Right lobe of liver (tissue), 4 donors: ENCODE measurements around the gene SRSF8.

ENCODE experiments used
- CTCF ChIP-seq, 4 donors: fragments of 200-600 bp in 3 of 4; fragments of 450-650 bp in 1 of 4; IDR thresholded peaks; one replicate each; pipeline versions ENCODE4 v1.5.1 to v1.8.0; 2016 to 2022; ENCODE audit warnings: antibody characterized with exemption in 4 of 4, mild to moderate bottlenecking in 2 of 4
- POLR2A ChIP-seq: fragments of 450-650 bp; IDR thresholded peaks from one replicate; pipeline ENCODE4 v1.6.1; 2017; ENCODE audit warnings: antibody characterized with exemption, mild to moderate bottlenecking
- donor health status: DM: no; HTN: no; CAD: no.
- donor health status: DM: no; HTN: no; CAD: no.
- donor health status: DM: no; HTN: yes; CAD: no.

- no peak for TF ChIP-seq CTCF (IDR thresholded peaks at IDR 0.05)
- TF ChIP-seq POLR2A: no peak
Measured at GRCh38 chr11:95072948-95073347, 6.2 kb downstream of the SRSF8 start.
